H1 (cell line): ENCODE results near the gene CORIN. TPM values are rescaled to one million over a fixed set of nuclear protein-coding genes. Genes with fewer than 3 reads are reported as not detected.

Source experiments
- CHD2 ChIP-seq: IDR thresholded peaks from 2 replicates; pipeline ENCODE4 v1.6.1; 2012; ENCODE audit warnings: low read length, improper control_type of control experiment
- EGR1 ChIP-seq: IDR thresholded peaks from 2 replicates; pipeline ENCODE4 v1.6.1; 2011; ENCODE audit warnings: low read depth, low read length, borderline replicate concordance
- EZH2 ChIP-seq: fragments of 200-600 bp; sonication (generic); IDR thresholded peaks from 2 replicates; pipeline ENCODE4 v1.7.1; 2012; ENCODE audit warnings: low read depth, mild to moderate bottlenecking, moderate library complexity, low read length, inconsistent platforms; ENCODE audit not compliant: severe bottlenecking
- GTF2F1 ChIP-seq: IDR thresholded peaks from 2 replicates; pipeline ENCODE4 v1.6.1; 2012; ENCODE audit warnings: low read depth, low read length, improper control_type of control experiment, borderline replicate concordance
- JUND ChIP-seq: IDR thresholded peaks from 2 replicates; pipeline ENCODE4 v1.6.1; 2011; ENCODE audit warnings: mild to moderate bottlenecking, improper control_type of control experiment, low read length
- SIX5 ChIP-seq: IDR thresholded peaks from 2 replicates; pipeline ENCODE4 v1.6.1; 2011; ENCODE audit warnings: mild to moderate bottlenecking, low read depth, low read length
- SP2 ChIP-seq: IDR thresholded peaks from 2 replicates; pipeline ENCODE4 v1.6.1; 2012; ENCODE audit warnings: mild to moderate bottlenecking, low read length, inconsistent platforms
- polyA plus RNA-seq, 7 experiments: library from polyadenylated mRNA; depleted of rRNA in 3 of 7; stranded (reverse) in 5 of 7; unstranded in 2 of 7; fragments of >200 nt in 5 of 7; fragments of 200-250 nt in 2 of 7; gene quantifications; 1 replicate in 5 of 7; 2 replicates in 1 of 7; 4 replicates in 1 of 7; pipeline versions ENCODE4 v1.2.1 to v1.2.3, GENCODE V29; 2011 to 2013; ENCODE audit warnings: missing spikeins in 2 of 7, mixed read lengths in 2 of 7
- total RNA-seq: library from RNA; stranded (reverse); fragmentation: NEBNext Ultra II Directional; extraction: Animal tissue kit (Norgen Biotek cat#: 25700); gene quantifications from 2 replicates; pipeline ENCODE4 v1.2.1, GENCODE V29; 2021

Gene CORIN
- total and polyA plus RNA-seq, 2 of the 8 experiments (the other 6 are each of a cell fraction or from before 2014, with no cell fraction given) = 0.09 to 0.32 TPM

DNA sequence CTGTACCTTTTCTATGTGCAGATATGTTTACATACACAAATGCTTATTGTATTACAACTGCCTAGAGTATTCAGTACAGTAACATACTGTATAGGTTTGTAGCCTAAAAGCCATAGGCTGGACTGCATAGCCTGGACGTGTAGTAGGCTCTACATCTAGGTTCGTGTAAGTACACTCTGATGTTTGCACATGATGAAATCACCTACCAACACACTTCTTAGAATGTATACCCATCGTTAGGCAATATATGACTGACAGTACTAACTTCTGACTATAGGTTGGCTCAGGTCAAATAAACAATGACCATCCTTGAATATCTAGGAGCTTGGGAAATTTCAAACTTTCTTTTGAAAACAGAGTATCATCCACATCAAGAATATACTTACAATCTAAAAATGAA is 139.0 kb downstream of the CORIN start (continued):
- TF ChIP-seq SIX5 = no peak
- TF ChIP-seq GTF2F1 = no peak
- TF ChIP-seq JUND = no peak
- TF ChIP-seq EZH2 = no peak
- no peak for TF ChIP-seq CHD2
- no peak for TF ChIP-seq SP2
- no peak for TF ChIP-seq EGR1
